PC-9 (cell line): ENCODE data around the gene P2RX7. TPM values are rescaled to one million over a fixed set of nuclear protein-coding genes. Genes with fewer than 3 reads are reported as not detected.

ENCODE experiments used
- BruUV-seq: library from RNA; stranded (reverse); fragments of 400-500 nt; replicated peaks from 2 replicates; lab custom pipeline; 2021; lab: Mats Ljungman, UMichigan
- CTCF ChIA-PET: fragments of 300-600 bp; sonication (Branson Sonifier 250); formaldehyde crosslinking; loops from one replicate; lab custom pipeline; 2022; ENCODE audit warnings: antibody characterized with exemption; lab: Charles Lee
- POLR2A ChIA-PET: fragments of 300-600 bp; sonication (Branson Sonifier 250); formaldehyde crosslinking; loops from one replicate; lab custom pipeline; 2022; ENCODE audit warnings: antibody characterized with exemption; ENCODE audit not compliant: unreplicated experiment; lab: Charles Lee
- DNase-seq, 2 experiments: peaks; one replicate each; pipeline versions ENCODE4 v3.0.0 to v3.0.0-alpha.2; 2015 to 2022; ENCODE audit warnings: mixed read lengths in 1 of 2
- H2AFZ ChIP-seq: fragments of 200-600 bp; sonication (generic); 2 replicates; pipeline ENCODE4 v1.8.1; 2017; ENCODE audit warnings: antibody characterized with exemption
- H3F3A ChIP-seq: fragments of 200-600 bp; sonication (generic); 2 replicates; pipeline ENCODE4 v1.8.1; 2017; ENCODE audit warnings: antibody characterized with exemption, mild to moderate bottlenecking, low read depth; ENCODE audit not compliant: insufficient read depth
- H3K27ac ChIP-seq: fragments of 200-600 bp; sonication (generic); 2 replicates; pipeline ENCODE4 v1.6.1; 2016; ENCODE audit warnings: mixed run types
- H3K27me3 ChIP-seq: fragments of 200-600 bp; sonication (generic); 2 replicates; pipeline ENCODE4 v1.6.1; 2016; ENCODE audit warnings: low read depth, mixed run types; ENCODE audit not compliant: insufficient read depth
- H3K36me3 ChIP-seq: fragments of 200-600 bp; sonication (generic); 2 replicates; pipeline ENCODE4 v1.6.1; 2016; ENCODE audit warnings: low read depth, mixed run types
- H3K4me1 ChIP-seq: fragments of 200-600 bp; sonication (generic); replicated peaks from 2 replicates; pipeline ENCODE4 v1.6.1; 2016; ENCODE audit warnings: mixed run types; ENCODE audit not compliant: insufficient read depth
- H3K4me2 ChIP-seq: fragments of 200-600 bp; sonication (generic); 2 replicates; pipeline ENCODE4 v1.6.1; 2017; ENCODE audit warnings: mixed run types
- H3K4me3 ChIP-seq: fragments of 200-600 bp; sonication (generic); 2 replicates; pipeline ENCODE4 v1.6.1; 2016; ENCODE audit warnings: mixed run types
- H3K79me2 ChIP-seq: fragments of 200-600 bp; sonication (generic); 2 replicates; pipeline ENCODE4 v1.6.1; 2017; ENCODE audit warnings: low read depth, mixed run types
- H3K9me2 ChIP-seq: fragments of 200-600 bp; sonication (generic); 2 replicates; pipeline ENCODE4 v1.8.1; 2017; ENCODE audit warnings: mild to moderate bottlenecking; ENCODE audit not compliant: insufficient read depth
- H3K9me3 ChIP-seq: fragments of 200-600 bp; sonication (generic); 2 replicates; pipeline ENCODE4 v1.8.1; 2016; ENCODE audit warnings: low read depth; ENCODE audit not compliant: insufficient read depth
- H4K20me1 ChIP-seq: fragments of 200-600 bp; sonication (generic); 2 replicates; pipeline ENCODE4 v1.8.1; 2017; ENCODE audit not compliant: insufficient read depth
- CTCF ChIP-seq: fragments of 200-600 bp; sonication (generic); conservative IDR thresholded peaks from 2 replicates; pipeline ENCODE4 v1.6.1; 2017; ENCODE audit warnings: mixed run types, antibody characterized with exemption, mild to moderate bottlenecking, moderate library complexity
- EZH2 ChIP-seq: fragments of 200-600 bp; sonication (generic); IDR thresholded peaks from 2 replicates; pipeline ENCODE4 v1.8.0; 2017; ENCODE audit warnings: antibody characterized with exemption, low read depth
- intact Hi-C: fragments of 100-400 bp; cut with micrococcal nuclease; formaldehyde crosslinking; loops from one replicate; pipeline ENCODE4 v1.10.0; 2022; ENCODE audit not compliant: unreplicated experiment
- total RNA-seq: library from RNA; stranded (reverse); gene quantifications from 2 replicates; pipeline ENCODE4 v1.2.3, GENCODE V29; 2021

P2RX7 gene
- total RNA-seq, 1 experiment from 2014 or later: 3.2 TPM

DNA sequence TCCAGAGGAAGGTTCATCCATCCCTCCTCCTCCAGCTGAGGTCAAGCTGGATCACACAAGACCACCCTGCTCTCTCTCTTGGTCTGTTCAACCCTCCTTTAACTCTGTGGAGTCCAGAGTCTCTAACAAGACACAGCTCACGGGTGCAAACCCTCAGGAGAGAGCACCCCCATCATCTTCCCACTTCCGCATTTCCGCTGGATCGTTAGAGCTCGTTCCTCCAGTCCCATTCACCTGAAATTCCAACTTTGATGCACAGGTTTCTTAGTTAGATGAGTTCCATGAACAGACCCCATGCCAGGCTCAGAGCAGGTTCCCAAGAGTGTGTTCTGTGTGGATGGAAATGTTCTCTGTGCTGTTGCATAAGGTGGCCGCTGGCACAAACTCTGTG, 44.5 kb upstream of the P2RX7 start:
- TF ChIP-seq CTCF: no peak
- TF ChIP-seq EZH2: no peak
- no peak for DNase-seq
- ChIA-PET CTCF (no interaction called here), POLR2A (no interaction called here)
- Histone ChIP-seq H4K20me1 (no peaks in the 10 kb centered on the region), H3K27me3 (0 out of 2 replicates have a peak, but pooled peaks cover 5% of the 10 kb centered on the region), H3K4me2 (no peak overlapping the region), H3F3A (no peaks in the 10 kb centered on the region), H2AFZ (no peak overlapping the region), H3K27ac (no peak overlapping the region), H3K9me3 (no peaks in the 10 kb centered on the region), H3K36me3 (no peaks in the 10 kb centered on the region), H3K79me2 (no peaks in the 10 kb centered on the region), H3K4me3 (no peak overlapping the region), H3K9me2 (no peaks in the 10 kb centered on the region), H3K4me1 (no peaks in the 10 kb centered on the region)
- no TSS peak for BruUV-seq
- intact Hi-C loops: no loop called here

DNA sequence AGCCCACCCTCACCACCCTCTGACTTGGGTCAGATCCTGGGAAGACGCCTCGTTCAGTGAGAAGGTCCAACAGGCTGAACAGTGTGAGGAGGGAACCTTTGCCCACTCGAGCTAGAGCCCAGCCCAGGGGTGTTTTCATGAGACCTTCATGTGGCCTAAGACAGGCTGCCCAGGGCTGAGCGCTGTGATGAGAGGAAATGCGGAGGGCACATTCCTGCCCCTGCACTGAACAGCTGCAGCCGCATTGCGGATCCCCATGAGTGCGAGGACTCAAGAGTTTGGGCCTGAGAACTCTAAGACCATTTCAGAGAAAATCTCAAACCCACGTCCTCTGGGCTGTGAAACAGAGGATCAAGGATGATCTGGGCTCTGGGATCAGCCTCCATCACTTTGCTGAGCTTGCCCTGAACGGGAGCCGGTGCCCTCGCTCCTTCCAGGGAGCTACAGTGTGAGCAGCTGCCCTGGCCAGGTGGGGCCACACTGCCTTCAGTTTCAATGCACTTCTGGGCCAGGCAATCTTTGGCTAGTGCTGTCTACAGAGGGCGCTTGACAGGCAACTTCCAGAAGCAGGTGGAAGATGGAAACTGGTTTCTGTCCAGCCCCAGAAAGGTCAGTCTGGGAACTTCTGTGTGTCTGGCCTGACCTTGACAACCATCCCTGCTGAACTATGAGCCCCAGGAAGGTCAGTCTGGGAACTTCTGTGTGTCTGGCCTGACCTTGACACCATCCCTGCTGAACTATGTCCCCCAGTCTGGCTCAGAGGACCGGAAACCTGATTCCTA, 43.5 kb upstream of the P2RX7 start:
- CTCF ChIA-PET: no interaction called here
- POLR2A ChIA-PET: no interaction called here

GRCh38 chr12:121089813-121090430, 42.8 kb upstream of the P2RX7 start:
- H3K9me2 ChIP-seq: no peaks in the 10 kb centered on the region
- TF ChIP-seq EZH2 (no peak), CTCF (no peak)
- no peaks in the 10 kb centered on the region for H3F3A ChIP-seq
- H3K27me3 ChIP-seq: 0 out of 2 replicates have a peak, but pooled peaks cover 5% of the 10 kb centered on the region
- BruUV-seq: no TSS peak
- no peak overlapping the region for H2AFZ ChIP-seq
- intact Hi-C loops: loop anchor here (10.0 kb wide), 1 partner anchor 85 kb away; no protein-coding TSS in a partner anchor
- CTCF ChIA-PET: no interaction called here
- no peaks in the 10 kb centered on the region for H3K79me2 ChIP-seq
- no peak overlapping the region for H3K4me2 ChIP-seq
- no peak overlapping the region for H3K4me3 ChIP-seq
- POLR2A ChIA-PET: no interaction called here
- DNase-seq: no peak
- no peaks in the 10 kb centered on the region for H3K9me3 ChIP-seq
- H3K36me3 ChIP-seq: no peaks in the 10 kb centered on the region
- H4K20me1 ChIP-seq: no peaks in the 10 kb centered on the region
- no peaks in the 10 kb centered on the region for H3K4me1 ChIP-seq
- no peak overlapping the region for H3K27ac ChIP-seq

More for the DNA sequence above, 43.5 kb upstream of the P2RX7 start:
- no peaks in the 10 kb centered on the region for H3K9me3 ChIP-seq
- no peak for DNase-seq
- no peaks in the 10 kb centered on the region for H3K9me2 ChIP-seq
- H2AFZ ChIP-seq: no peak overlapping the region
- H3F3A ChIP-seq: no peaks in the 10 kb centered on the region
- intact Hi-C loops: no loop called here
- H4K20me1 ChIP-seq: no peaks in the 10 kb centered on the region
- H3K79me2 ChIP-seq: no peaks in the 10 kb centered on the region
- H3K4me2 ChIP-seq: no peak overlapping the region
- no peak overlapping the region for H3K27ac ChIP-seq
- H3K4me1 ChIP-seq: no peaks in the 10 kb centered on the region
- TF ChIP-seq CTCF (no peak), EZH2 (no peak)
- 0 out of 2 replicates have a peak, but pooled peaks cover 5% of the 10 kb centered on the region for H3K27me3 ChIP-seq
- H3K4me3 ChIP-seq: no peak overlapping the region
- BruUV-seq: no TSS peak
- H3K36me3 ChIP-seq: no peaks in the 10 kb centered on the region
